ENCODE measurements around the gene CACNB1.

DNA sequence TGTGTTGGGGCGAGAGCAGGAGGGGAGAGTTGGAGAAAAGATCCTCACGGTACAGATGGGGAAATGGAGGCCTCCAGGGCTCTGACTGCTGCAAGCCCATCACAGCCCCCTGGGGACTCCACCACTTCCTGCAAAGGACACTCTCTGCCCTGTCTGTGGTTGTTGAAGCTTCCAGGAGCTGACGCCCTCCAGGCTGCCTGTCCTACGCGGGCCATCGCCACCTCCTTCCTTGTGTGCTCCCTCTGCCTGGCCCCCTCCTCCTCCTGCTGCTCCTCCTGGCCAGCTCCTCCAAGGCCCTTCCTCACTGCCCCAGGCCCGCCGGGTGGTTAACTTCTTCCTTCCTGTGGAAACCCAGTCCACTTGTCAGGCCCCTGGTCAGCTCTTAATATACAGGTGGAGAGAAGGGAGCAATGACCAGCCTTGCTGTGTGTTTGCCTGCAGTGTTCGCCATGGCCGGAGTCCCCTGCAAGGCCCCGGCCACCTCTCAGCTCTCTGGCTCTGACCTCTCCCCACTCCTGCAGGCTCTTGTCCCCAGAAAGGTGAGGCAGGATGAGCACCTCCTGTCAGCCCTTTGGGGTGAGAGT lies 46.6 kb upstream of the CACNB1 start:
- TF ChIP-seq, protein P1, sequence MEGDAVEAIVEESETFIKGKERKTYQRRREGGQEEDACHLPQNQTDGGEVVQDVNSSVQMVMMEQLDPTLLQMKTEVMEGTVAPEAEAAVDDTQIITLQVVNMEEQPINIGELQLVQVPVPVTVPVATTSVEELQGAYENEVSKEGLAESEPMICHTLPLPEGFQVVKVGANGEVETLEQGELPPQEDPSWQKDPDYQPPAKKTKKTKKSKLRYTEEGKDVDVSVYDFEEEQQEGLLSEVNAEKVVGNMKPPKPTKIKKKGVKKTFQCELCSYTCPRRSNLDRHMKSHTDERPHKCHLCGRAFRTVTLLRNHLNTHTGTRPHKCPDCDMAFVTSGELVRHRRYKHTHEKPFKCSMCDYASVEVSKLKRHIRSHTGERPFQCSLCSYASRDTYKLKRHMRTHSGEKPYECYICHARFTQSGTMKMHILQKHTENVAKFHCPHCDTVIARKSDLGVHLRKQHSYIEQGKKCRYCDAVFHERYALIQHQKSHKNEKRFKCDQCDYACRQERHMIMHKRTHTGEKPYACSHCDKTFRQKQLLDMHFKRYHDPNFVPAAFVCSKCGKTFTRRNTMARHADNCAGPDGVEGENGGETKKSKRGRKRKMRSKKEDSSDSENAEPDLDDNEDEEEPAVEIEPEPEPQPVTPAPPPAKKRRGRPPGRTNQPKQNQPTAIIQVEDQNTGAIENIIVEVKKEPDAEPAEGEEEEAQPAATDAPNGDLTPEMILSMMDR (IDR thresholded peaks at IDR 0.05), result no peak
- TF ChIP-seq ZFX (IDR thresholded peaks at IDR 0.05; ENCODE audit: borderline replicate concordance), result no peak

Measured in 22Rv1 (cell line).